Glomerular visceral epithelial cell (primary cell): ENCODE measurements around the gene AGBL4.

ENCODE experiments used
- DNase-seq: peaks from one replicate; pipeline ENCODE4 v3.0.0-alpha.2; 2016; ENCODE audit errors: extremely low spot score

The AGBL4 gene

GRCh38 chr1:49694251-49694827, 329.4 kb downstream of the AGBL4 start:
- no peak for DNase-seq

- DNase-seq, result no peak
Measured at GRCh38 chr1:49686107-49686506, 337.6 kb downstream of the AGBL4 start.

GRCh38 chr1:49677706-49678105, 346.0 kb downstream of the AGBL4 start:
- DNase-seq, result no peak

GRCh38 chr1:49651136-49651535, 372.6 kb downstream of the AGBL4 start:
- DNase-seq, result no peak

- no peak for DNase-seq
Measured at GRCh38 chr1:49630156-49630555, 393.6 kb downstream of the AGBL4 start.

GRCh38 chr1:49627781-49628180, 396.0 kb downstream of the AGBL4 start:
- no peak for DNase-seq

GRCh38 chr1:49626472-49626871, 397.3 kb downstream of the AGBL4 start:
- no peak for DNase-seq

GRCh38 chr1:49622877-49623276, 400.9 kb downstream of the AGBL4 start:
- DNase-seq, result no peak

- DNase-seq, result no peak
Measured at GRCh38 chr1:49606082-49606481, 417.7 kb downstream of the AGBL4 start.

- DNase-seq, result no peak
Measured at GRCh38 chr1:49597436-49597835, 426.3 kb downstream of the AGBL4 start.

GRCh38 chr1:49576327-49576901, 447.3 kb downstream of the AGBL4 start:
- no peak for DNase-seq

GRCh38 chr1:49556676-49557234, 467.0 kb downstream of the AGBL4 start:
- DNase-seq, result no peak

GRCh38 chr1:49552101-49552500, 471.7 kb downstream of the AGBL4 start:
- no peak for DNase-seq

GRCh38 chr1:49544615-49545014, 479.1 kb downstream of the AGBL4 start:
- DNase-seq, result no peak

GRCh38 chr1:49541096-49541752, 482.5 kb downstream of the AGBL4 start:
- DNase-seq, result no peak

- no peak for DNase-seq
Measured at GRCh38 chr1:49527606-49528305, 496.0 kb downstream of the AGBL4 start.

GRCh38 chr1:49526672-49527071, 497.1 kb downstream of the AGBL4 start:
- DNase-seq, result no peak

GRCh38 chr1:49523764-49524163, 500.0 kb downstream of the AGBL4 start:
- no peak for DNase-seq

- no peak for DNase-seq
Measured at GRCh38 chr1:49466961-49467360, 556.8 kb downstream of the AGBL4 start.

GRCh38 chr1:49465486-49466185, 558.1 kb downstream of the AGBL4 start:
- no peak for DNase-seq

GRCh38 chr1:49448200-49448599, 575.6 kb downstream of the AGBL4 start:
- DNase-seq, result no peak

GRCh38 chr1:49436865-49437264, 586.9 kb downstream of the AGBL4 start:
- no peak for DNase-seq
